CD4-positive, alpha-beta T cell (primary cell): ENCODE data around the gene ABHD13. TPM values are rescaled to one million over a fixed set of nuclear protein-coding genes. Genes with fewer than 3 reads are reported as not detected.

ENCODE experiments used
- ATAC-seq: fragments of 200-7000 bp; cut with Tn5 transposase; one replicate; pipeline ENCODE4 v1.10.0; 2022; ENCODE audit warnings: mild to moderate bottlenecking; ENCODE audit not compliant: poor library complexity
- CTCF ChIA-PET: fragments of 350-600 bp; sonication (Branson Sonifier 250); formaldehyde crosslinking; loops from one replicate; lab custom pipeline; 2021; ENCODE audit warnings: antibody characterized with exemption, inconsistent platforms; lab: Charles Lee
- POLR2A ChIA-PET: fragments of 350-600 bp; sonication (Branson Sonifier 250); formaldehyde crosslinking; loops from one replicate; lab custom pipeline; 2021; ENCODE audit warnings: antibody characterized with exemption, inconsistent platforms; lab: Charles Lee
- DNase-seq, 14 experiments: peaks; one replicate each; pipeline ENCODE4 v3.0.0-alpha.2; 2013 to 2020; ENCODE audit warnings: mixed read lengths in 2 of 14
- H3K27ac ChIP-seq, 2 donors: one replicate each; pipeline versions ENCODE4 v1.5.1 to v1.7.0; 2013; ENCODE audit warnings: low read length in 2 of 2, low read depth in 1 of 2, mild to moderate bottlenecking in 1 of 2
- H3K27me3 ChIP-seq, 2 experiments: 1 replicate in 1 of 2; 2 replicates in 1 of 2; pipeline versions ENCODE4 v1.6.1 to v1.7.0; 2013; ENCODE audit warnings: low read length in 2 of 2, control low read depth in 1 of 2, mild to moderate bottlenecking in 1 of 2, moderate library complexity in 1 of 2; ENCODE audit not compliant: insufficient read depth in 2 of 2, control insufficient read depth in 1 of 2
- H3K36me3 ChIP-seq: one replicate; pipeline ENCODE4 v1.6.1; 2013; ENCODE audit warnings: low read length, control low read depth; ENCODE audit not compliant: insufficient read depth
- H3K4me1 ChIP-seq: one replicate; pipeline ENCODE4 v1.6.1; 2013; ENCODE audit warnings: low read length, control low read depth; ENCODE audit not compliant: insufficient read depth
- H3K4me3 ChIP-seq: one replicate; pipeline ENCODE4 v1.5.1; 2013; ENCODE audit warnings: mild to moderate bottlenecking, low read length, moderate library complexity
- H3K9me3 ChIP-seq, 2 experiments: 1 replicate in 1 of 2; 2 replicates in 1 of 2; pipeline versions ENCODE4 v1.6.1 to v1.7.0; 2013; ENCODE audit warnings: low read length in 2 of 2, mild to moderate bottlenecking in 2 of 2, control low read depth in 1 of 2, moderate library complexity in 1 of 2; ENCODE audit not compliant: control insufficient read depth in 1 of 2, insufficient read depth in 1 of 2
- H3K27ac Mint-ChIP-seq: one replicate; pipeline ENCODE4 v1.8.0; 2020; ENCODE audit warnings: mixed read lengths
- H3K27me3 Mint-ChIP-seq: one replicate; pipeline ENCODE4 v1.8.0; 2021; ENCODE audit warnings: mixed read lengths
- H3K36me3 Mint-ChIP-seq: one replicate; pipeline ENCODE4 v1.8.0; 2021; ENCODE audit warnings: low read depth, mixed read lengths
- H3K4me1 Mint-ChIP-seq: one replicate; pipeline ENCODE4 v1.8.0; 2021; ENCODE audit warnings: low read depth, mixed read lengths
- H3K4me3 Mint-ChIP-seq: one replicate; pipeline ENCODE4 v1.8.0; 2020; ENCODE audit warnings: mild to moderate bottlenecking, mixed read lengths
- H3K9me3 Mint-ChIP-seq: one replicate; pipeline ENCODE4 v1.8.0; 2020; ENCODE audit warnings: mixed read lengths
- intact Hi-C, 2 experiments: fragments of 100-400 bp; cut with DNase I in 1 of 2; cut with micrococcal nuclease in 1 of 2; formaldehyde crosslinking; loops; one replicate each; pipeline versions ENCODE4 v1.15.1 to v1.9.0; 2023 to 2025; cut with DNase I, micrococcal nuclease
- total RNA-seq, 174 experiments: library from RNA in 2 of 174; stranded (reverse) in 2 of 174; gene quantifications; one replicate each; pipeline ENCODE4 v1.2.3 and lab custom pipeline; 2021 to 2026
- TF ChIP-seq, protein P1 (sequence below): fragments of 200-600 bp; IDR thresholded peaks from one replicate; pipeline ENCODE4 v1.8.0; 2022; ENCODE audit warnings: antibody characterized with exemption, mild to moderate bottlenecking

The ABHD13 gene
- total RNA-seq, 2 experiments from 2014 or later = 18.0 to 18.6 TPM

- H3K4me3 ChIP-seq = no peak overlapping the region
- DNase-seq (no peak), ATAC-seq (no peak)
- no peaks in the 10 kb centered on the region for H3K4me1 ChIP-seq
- H3K36me3 ChIP-seq = no peaks in the 10 kb centered on the region
- Mint-ChIP-seq H3K4me3 (no peak overlapping the region), H3K4me1 (no peaks in the 10 kb centered on the region), H3K36me3 (no peaks in the 10 kb centered on the region), H3K27me3 (peaks cover 26% of the 10 kb centered on the region), H3K27ac (no peak overlapping the region), H3K9me3 (peaks cover 11% of the 10 kb centered on the region)
- H3K27me3 ChIP-seq = no peaks in the 10 kb centered on the region
- ChIA-PET CTCF (no interaction called here), POLR2A (no interaction called here)
- H3K9me3 ChIP-seq = no peaks in the 10 kb centered on the region
- TF ChIP-seq, protein P1, sequence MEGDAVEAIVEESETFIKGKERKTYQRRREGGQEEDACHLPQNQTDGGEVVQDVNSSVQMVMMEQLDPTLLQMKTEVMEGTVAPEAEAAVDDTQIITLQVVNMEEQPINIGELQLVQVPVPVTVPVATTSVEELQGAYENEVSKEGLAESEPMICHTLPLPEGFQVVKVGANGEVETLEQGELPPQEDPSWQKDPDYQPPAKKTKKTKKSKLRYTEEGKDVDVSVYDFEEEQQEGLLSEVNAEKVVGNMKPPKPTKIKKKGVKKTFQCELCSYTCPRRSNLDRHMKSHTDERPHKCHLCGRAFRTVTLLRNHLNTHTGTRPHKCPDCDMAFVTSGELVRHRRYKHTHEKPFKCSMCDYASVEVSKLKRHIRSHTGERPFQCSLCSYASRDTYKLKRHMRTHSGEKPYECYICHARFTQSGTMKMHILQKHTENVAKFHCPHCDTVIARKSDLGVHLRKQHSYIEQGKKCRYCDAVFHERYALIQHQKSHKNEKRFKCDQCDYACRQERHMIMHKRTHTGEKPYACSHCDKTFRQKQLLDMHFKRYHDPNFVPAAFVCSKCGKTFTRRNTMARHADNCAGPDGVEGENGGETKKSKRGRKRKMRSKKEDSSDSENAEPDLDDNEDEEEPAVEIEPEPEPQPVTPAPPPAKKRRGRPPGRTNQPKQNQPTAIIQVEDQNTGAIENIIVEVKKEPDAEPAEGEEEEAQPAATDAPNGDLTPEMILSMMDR = no peak
- H3K27ac ChIP-seq = no peak overlapping the region
- intact Hi-C loops = no loop called here
Observed at GRCh38 chr13:108188260-108188659, 29.9 kb upstream of the ABHD13 start.

DNA sequence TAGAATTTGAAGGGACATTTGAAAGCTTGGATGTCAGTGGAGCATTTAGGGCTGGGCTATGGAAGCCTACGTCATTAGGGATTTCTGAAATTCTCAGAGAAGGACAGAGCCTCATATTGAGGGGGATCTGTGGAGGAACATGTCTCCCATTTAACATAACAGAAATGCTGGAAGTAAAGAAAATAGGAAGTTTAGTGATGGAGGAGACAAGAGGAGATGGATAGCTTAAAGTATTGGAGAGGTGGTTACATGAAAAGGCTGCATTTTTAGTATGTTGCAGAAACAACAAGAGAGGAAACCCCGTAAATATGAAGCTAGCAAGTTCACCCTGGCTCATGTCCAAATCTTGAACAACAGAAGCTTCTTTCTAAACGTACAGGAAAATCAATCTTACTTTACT, 27.3 kb upstream of the ABHD13 start:
- no peaks in the 10 kb centered on the region for H3K36me3 Mint-ChIP-seq
- no peak overlapping the region for H3K4me3 ChIP-seq
- H3K4me1 Mint-ChIP-seq = no peaks in the 10 kb centered on the region
- H3K9me3 ChIP-seq = peaks cover 12 to 18% of the 10 kb centered on the region in 2 experiments
- TF ChIP-seq, protein P1 = no peak
- intact Hi-C loops = no loop called here
- no peak overlapping the region for H3K27ac ChIP-seq
- H3K27ac Mint-ChIP-seq = no peak overlapping the region
- DNase-seq = no peak
- ChIA-PET CTCF (no interaction called here), POLR2A (interaction anchor here (0.6 kb wide), 1 partner anchor 41 kb away, joined by 3 read pairs; no protein-coding TSS in a partner anchor)
- no peak for ATAC-seq
- H3K9me3 Mint-ChIP-seq = peaks cover 14% of the 10 kb centered on the region
- peaks cover 0 to 7% of the 10 kb centered on the region in 2 experiments for H3K27me3 ChIP-seq
- H3K4me3 Mint-ChIP-seq = no peak overlapping the region
- no peaks in the 10 kb centered on the region for H3K36me3 ChIP-seq
- H3K27me3 Mint-ChIP-seq = peaks cover 21% of the 10 kb centered on the region
- H3K4me1 ChIP-seq = no peaks in the 10 kb centered on the region

DNA sequence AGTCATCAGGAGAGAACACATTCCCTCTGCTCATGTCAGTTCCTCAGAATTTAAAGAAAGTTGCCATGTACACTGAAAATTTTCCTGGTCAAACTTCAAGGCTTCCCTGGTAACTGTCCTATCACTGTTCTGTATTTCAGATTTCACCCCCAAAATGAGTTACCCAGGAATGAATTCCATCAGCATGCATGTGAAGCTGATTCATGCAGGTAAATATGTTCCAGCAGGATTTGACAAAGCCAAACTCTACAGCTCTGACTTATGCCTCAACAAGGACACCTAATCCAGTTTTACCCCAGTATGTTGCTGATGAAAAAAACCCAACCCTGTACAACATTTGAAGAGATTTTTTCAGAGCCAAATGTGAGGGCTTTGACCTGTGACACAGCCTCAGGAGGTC, 24.4 kb upstream of the ABHD13 start:
- H3K27ac Mint-ChIP-seq = no peak overlapping the region
- no peaks in the 10 kb centered on the region for H3K4me1 Mint-ChIP-seq

More for the DNA sequence above, 24.4 kb upstream of the ABHD13 start:
- no peak for DNase-seq
- TF ChIP-seq, protein P1 = no peak
- Mint-ChIP-seq H3K27me3 (peaks cover 31% of the 10 kb centered on the region), H3K36me3 (no peaks in the 10 kb centered on the region), H3K9me3 (peaks cover 16% of the 10 kb centered on the region), H3K4me3 (no peak overlapping the region)
- CTCF ChIA-PET = no interaction called here
- no peak overlapping the region for H3K27ac ChIP-seq
- ATAC-seq = no peak
- H3K9me3 ChIP-seq = peaks cover 12 to 20% of the 10 kb centered on the region in 2 experiments
- no peaks in the 10 kb centered on the region for H3K36me3 ChIP-seq
- POLR2A ChIA-PET = no interaction called here
- H3K27me3 ChIP-seq = peaks cover 0 to 7% of the 10 kb centered on the region in 2 experiments
- H3K4me3 ChIP-seq = no peak overlapping the region
- intact Hi-C loops = no loop called here
- no peaks in the 10 kb centered on the region for H3K4me1 ChIP-seq
